Gastrocnemius medialis (tissue), 4 donors: ENCODE measurements around the gene KANK2.

ENCODE experiments used
- CTCF ChIP-seq, 5 experiments: fragments of 450-650 bp in 3 of 5; fragments of 200-600 bp in 2 of 5; sonication (generic) in 2 of 5; IDR thresholded peaks in 4 of 5; conservative IDR thresholded peaks in 1 of 5; 1 replicate in 4 of 5; 2 replicates in 1 of 5; pipeline ENCODE4 v1.5.1; 2016 to 2019; ENCODE audit warnings: antibody characterized with exemption in 5 of 5, mild to moderate bottlenecking in 3 of 5, moderate library complexity in 3 of 5
- POLR2A ChIP-seq, 2 donors: fragments of 450-650 bp; IDR thresholded peaks; one replicate each; pipeline ENCODE4 v1.6.1; 2017; ENCODE audit warnings: antibody characterized with exemption in 2 of 2, mild to moderate bottlenecking in 2 of 2, moderate library complexity in 2 of 2

GRCh38 chr19:11115895-11116446 lies 81.4 kb downstream of the KANK2 start:
- no peak for TF ChIP-seq POLR2A (IDR thresholded peaks at IDR 0.05)
- no peak for TF ChIP-seq CTCF (IDR thresholded peaks at IDR 0.05 in 4 of 5, conservative IDR thresholded peaks at IDR 0.05 in 1 of 5)
